NCI-H1694 (cell line): ENCODE results near the gene BPIFA1.

Experiments
- DNase-seq: peaks from one replicate; lab custom pipeline; 2025; lab: John Stamatoyannopoulos, UW

BPIFA1 gene

DNA sequence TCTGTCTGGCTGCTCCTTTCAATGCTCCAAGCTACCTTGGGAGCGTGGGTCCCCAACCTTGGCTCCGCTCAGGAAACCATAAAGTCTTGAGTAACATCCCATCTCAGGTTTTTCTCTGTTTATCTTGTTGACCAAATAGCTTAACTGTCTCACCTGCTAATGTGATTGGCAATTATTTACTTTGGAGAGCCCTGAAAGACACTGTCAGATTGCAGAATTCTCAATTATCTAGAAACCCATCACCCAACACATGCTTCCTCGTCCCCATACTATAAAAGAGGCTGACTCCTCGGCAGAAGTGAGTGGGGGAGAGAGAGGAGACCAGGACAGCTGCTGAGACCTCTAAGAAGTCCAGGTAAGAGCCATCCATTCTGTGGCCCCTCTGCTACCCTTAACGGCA is at the start of gene BPIFA1:
TSS of gene BPIFA1 (plus strand) at position 301 of the 400 bp plus-strand sequence. CDS start 1,716 bp downstream, outside the sequence.
- DNase-seq = no peak

- DNase-seq = no peak
Measured at GRCh38 chr20:33187491-33187890, 48.3 kb upstream of the BPIFA1 start.

DNA sequence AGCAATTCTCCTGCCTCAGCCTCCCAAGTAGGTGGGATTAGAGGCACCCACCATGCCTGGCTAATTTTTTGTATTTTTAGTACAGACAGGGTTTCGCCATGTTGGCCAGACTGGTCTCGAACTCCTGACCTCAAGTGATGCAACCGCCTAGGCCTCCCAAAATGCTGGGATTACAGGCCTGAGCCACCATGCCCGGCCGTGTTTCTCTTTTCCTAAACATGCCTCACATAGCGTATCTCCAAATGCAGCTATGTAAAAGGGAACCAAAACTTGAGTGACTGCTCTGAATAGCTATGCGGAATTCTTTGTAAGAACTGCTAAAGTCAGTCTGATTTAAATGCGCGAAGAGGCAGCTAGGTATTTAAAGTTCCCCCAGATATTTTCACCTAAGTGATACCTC is 47.4 kb upstream of the BPIFA1 start:
- DNase-seq = no peak

DNA sequence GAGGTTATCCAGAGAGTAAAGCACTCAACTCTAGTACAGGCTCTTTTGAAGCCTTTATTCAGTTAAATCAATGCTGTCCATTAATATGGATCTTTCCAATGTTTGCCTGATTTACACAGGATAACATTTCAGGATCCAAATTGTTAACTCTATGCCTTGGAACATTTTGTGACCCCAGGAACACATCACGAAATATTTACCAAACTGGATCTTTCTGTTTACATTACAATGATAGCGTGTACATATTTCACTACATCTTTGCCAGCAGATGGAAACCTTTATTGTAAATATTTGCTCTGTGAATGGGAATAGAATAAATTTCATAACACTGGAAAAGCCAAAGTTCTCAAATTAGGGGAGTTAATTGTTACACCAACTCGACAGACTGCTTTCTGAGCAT is 44.3 kb upstream of the BPIFA1 start:
- no peak for DNase-seq

GRCh38 chr20:33191955-33192354 is 43.8 kb upstream of the BPIFA1 start:
- DNase-seq = no peak

DNA sequence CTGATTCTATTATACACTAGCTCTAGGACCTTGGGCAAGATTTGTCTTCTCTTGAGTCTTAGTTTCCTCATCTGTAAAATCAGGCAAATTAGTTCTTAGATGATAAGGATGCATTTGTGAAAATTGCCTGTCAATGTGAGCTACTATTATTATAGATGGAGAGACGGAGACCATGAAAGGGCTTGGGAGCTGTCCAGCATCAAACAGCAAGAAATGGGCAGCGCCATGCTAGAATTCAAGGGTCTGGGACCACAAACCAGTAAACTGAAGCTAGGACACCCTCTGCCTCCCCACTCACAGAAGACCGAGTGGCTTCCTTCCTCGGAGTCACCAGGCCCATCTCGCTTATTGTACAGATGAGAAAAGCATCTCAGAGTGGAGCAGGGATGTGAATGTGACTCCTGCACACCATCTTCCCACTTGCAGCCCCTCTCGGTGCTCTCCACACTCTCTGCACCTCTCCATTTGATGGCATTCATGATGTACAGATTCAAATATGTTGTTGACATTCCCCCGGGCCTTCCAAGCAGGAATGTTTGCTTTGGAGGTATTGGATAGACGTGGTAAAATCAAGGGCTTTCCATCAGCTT is 42.8 kb upstream of the BPIFA1 start:
- DNase-seq = no peak

DNA sequence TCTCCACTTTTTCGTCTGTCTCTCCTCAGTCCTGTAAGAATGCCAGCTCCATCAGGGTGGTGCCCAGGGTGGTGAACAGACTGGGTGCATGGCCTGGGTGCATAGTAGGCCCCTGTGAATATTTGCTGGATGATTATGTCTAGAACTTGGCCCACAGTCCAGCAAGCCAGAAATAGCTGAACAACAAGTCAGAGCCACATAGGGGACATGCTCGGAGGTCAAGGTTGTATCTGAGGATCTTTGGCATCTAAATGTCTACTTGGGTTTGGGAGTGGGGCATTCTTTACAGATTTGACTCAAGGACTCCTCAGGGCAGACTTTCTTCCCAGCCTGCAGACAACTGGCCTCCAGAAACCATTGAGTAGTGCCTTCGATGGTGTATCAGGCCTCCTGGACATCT is 36.8 kb upstream of the BPIFA1 start:
- DNase-seq = no peak

- no peak for DNase-seq
Measured at GRCh38 chr20:33202451-33202850, 33.3 kb upstream of the BPIFA1 start.

DNA sequence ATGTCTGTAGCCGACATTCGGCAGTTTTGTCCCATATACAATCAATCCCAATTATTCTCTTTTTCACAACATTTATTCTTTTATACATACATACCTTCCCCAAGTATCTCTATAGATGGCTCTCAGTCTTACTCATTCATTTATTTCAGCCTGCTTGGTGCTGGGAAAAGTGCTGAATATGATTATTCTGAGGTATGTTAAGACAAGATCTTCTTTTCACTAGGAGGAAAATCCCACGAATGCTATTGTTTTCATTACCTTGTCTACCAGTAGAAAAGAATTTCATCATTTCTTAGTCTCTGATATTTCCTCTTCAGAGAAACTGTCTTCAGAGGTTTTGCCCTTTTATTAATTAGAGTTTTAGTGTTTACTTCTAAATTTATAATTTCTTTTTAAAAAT is 32.4 kb upstream of the BPIFA1 start:
- DNase-seq = no peak

GRCh38 chr20:33209789-33210188 is 26.0 kb upstream of the BPIFA1 start:
- no peak for DNase-seq

GRCh38 chr20:33210371-33210770 is 25.4 kb upstream of the BPIFA1 start:
- no peak for DNase-seq

DNA sequence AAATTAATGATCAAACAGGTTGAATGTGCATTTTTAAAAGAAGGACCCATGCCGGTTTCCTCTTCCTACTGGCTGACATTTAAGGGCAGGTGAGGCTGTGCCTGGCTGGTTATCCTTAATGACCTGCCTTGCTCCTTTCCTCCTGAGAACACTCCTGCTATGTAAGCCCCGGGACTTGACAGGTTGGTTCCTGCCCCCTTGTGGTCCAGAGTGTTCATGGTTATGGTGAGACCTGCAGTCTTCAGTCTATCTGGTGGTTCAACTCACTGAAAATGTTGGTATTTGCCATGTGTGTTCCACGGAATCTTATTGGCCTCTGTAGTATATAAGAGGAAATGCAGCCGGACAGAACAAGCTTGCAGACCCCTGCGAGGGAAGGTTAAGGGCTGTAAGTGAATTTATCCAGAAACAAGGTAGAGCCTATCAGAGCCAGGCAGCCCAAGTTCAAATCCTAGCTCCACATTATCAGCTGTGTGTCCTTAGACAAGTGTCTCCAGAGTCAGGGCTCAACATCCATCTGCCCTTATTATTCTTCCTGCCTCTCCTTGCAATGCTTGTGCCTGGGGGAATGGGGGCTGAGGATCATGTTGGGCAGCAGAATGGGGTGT is 23.9 kb upstream of the BPIFA1 start:
- DNase-seq = peak; percentile 32

DNA sequence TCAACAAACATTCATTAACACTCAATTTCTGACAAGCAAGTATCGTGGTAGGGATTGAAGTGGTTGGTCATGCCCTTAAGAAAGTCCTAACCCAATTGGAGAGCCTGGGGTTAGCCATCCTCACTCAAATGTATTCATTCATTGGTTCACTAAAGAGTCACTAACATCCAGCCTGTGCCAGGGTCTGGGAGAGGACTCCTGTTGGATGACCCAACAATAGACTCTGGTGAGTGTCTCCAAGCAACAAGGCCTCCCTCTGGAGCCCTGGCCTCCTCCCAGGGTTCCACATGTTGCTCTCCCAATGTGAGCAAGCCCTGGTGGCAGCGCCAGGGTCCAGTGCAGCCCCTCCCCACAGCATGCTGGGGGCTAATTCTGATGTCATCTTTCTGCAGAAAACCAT is 18.7 kb upstream of the BPIFA1 start, which contains the start of gene BPIFA3:
TSS of gene BPIFA3 (plus strand) at position 301 of the 400 bp plus-strand sequence. CDS start 185 bp downstream, outside the sequence.
- no peak for DNase-seq

GRCh38 chr20:33224399-33224798 is 11.4 kb upstream of the BPIFA1 start:
- no peak for DNase-seq

GRCh38 chr20:33229843-33230242 is 6.0 kb upstream of the BPIFA1 start:
- no peak for DNase-seq

GRCh38 chr20:33231237-33231636 is 4.6 kb upstream of the BPIFA1 start:
- DNase-seq = no peak

DNA sequence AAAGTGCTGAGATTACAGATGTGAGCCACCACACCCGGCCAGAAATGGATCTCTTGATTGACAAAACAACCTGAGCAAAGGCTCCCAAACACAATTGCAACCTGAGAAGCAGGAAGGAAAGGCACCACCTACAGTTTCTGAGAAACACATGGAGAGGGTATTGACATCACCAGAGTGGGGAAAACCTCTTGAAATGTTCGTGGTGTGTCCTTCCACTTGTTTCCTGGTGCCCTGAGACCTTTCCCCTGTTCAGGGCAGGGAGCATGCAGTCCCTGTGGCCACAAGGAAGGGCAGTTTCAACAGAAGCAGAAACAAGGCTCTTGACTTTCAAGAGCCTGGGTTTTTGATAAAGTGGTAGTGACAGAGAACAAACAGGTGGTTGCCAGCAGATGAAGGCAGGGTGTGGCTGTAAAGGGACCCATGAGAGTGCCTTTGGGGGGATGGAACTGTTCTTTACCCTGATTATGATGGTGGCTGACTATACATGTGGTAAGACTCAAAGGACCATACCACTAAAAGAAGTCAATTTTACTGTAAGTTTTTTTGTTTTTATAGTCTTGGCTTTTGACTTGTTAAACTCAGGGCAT is 3.2 kb upstream of the BPIFA1 start:
- DNase-seq = no peak

GRCh38 chr20:33233129-33233774 is 2.5 kb upstream of the BPIFA1 start:
- DNase-seq = peak; percentile 78

- DNase-seq = no peak
Measured at GRCh38 chr20:33234050-33234449, 1.7 kb upstream of the BPIFA1 start.

GRCh38 chr20:33236351-33236750 is 555 bp downstream of the BPIFA1 start:
- DNase-seq = no peak

DNA sequence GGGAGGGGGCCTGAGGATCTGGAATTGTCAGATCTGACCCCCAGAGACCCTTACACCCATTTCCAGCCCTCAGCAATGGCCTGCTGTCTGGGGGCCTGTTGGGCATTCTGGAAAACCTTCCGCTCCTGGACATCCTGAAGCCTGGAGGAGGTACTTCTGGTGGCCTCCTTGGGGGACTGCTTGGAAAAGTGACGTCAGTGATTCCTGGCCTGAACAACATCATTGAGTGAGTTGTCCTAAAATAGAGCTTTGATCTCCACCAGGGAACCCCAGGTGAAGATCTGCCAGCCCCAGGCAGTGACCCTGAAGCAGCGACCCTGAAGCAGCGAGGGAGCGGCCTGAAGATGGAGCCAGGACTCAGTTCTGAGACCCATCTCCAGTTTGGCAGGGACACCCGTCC is 2.2 kb downstream of the BPIFA1 start:
- no peak for DNase-seq

DNA sequence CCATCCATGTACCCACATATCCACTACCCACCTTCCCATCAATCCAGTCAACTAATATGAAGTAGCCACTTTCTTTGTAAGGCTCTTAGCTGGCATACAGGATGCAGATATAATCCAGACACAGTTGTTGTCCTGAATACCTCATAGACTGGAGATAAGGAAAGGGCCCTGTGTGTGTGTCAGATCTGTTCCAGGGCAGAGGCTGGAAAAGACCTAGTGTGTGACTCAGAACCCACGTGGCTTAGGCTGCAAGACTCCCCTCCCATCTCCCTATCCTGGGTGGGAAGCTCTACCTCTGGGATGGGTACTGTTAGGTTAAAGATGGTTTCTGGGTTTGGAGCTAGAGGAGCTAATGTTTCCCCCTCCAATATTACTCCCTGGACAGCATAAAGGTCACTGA is 3.6 kb downstream of the BPIFA1 start:
- DNase-seq = no peak
